ENCODE results near the gene CAPS2. TPM values are rescaled to one million over a fixed set of nuclear protein-coding genes. Genes with fewer than 3 reads are reported as not detected.

Gene CAPS2
- total RNA-seq, 1 donor from 2014 or later = 2.1 TPM

DNA sequence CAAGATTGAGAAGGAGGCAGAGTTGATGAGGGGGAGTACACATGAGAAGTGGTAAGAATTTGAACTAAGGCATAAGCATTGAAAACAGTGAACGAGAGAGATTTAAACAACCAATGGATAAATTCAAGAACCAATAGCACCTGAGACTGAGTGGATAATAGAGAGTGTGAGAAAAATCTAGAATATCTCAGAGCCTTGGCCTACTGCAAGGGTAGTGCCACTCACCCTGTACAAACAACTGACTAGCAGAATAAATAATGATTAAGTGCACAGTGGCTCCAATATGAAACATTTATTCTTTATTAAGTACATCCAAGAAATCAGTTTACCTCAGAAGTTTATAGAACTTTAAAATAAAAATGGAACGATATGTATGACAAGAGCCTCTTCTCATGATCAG, 54.4 kb downstream of the CAPS2 start:
- H3K4me3 Mint-ChIP-seq (ENCODE audit: unreplicated experiment) = no peak overlapping the region
- H3K27ac Mint-ChIP-seq (ENCODE audit: unreplicated experiment) = no peak overlapping the region
- H3K9me3 Mint-ChIP-seq (ENCODE audit: unreplicated experiment) = no peaks in the 10 kb centered on the region
- no peaks in the 10 kb centered on the region for H3K36me3 Mint-ChIP-seq (ENCODE audit: low read depth, unreplicated experiment)
- H3K27me3 Mint-ChIP-seq (ENCODE audit: unreplicated experiment) = no peaks in the 10 kb centered on the region
- DNase-seq (ENCODE audit: low spot score) = no peak
- no peak for TF ChIP-seq CTCF (IDR thresholded peaks at IDR 0.05; ENCODE audit: unreplicated experiment)
- H3K4me1 Mint-ChIP-seq (ENCODE audit: unreplicated experiment) = no peaks in the 10 kb centered on the region

DNA sequence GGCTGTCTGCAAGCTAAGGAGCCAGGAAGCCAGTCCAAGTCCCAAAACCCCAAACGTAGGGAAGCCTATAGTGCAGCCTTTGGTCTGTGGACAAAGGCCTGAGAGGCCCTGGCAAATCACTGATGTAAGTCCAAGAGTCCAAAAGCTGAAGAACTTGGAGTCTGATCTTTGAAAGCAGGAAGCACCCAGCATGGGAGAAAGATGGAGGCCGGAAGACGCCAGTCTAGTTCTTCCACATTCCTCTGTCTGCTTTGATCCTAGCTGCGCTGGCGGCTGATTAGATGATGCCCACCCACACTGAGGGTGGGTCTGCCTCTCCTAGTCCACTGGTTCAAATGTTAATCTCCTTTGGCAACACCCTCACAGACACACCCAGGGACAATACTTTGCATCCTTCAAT, 58.5 kb downstream of the CAPS2 start:
- no peak for DNase-seq (ENCODE audit: low spot score)
- no peak for TF ChIP-seq CTCF (IDR thresholded peaks at IDR 0.05; ENCODE audit: unreplicated experiment)
- Mint-ChIP-seq H3K9me3 (ENCODE audit: unreplicated experiment) (no peaks in the 10 kb centered on the region), H3K27ac (ENCODE audit: unreplicated experiment) (no peak overlapping the region), H3K4me1 (ENCODE audit: unreplicated experiment) (no peaks in the 10 kb centered on the region), H3K4me3 (ENCODE audit: unreplicated experiment) (no peak overlapping the region), H3K36me3 (ENCODE audit: low read depth, unreplicated experiment) (no peaks in the 10 kb centered on the region), H3K27me3 (ENCODE audit: unreplicated experiment) (peaks cover 1% of the 10 kb centered on the region)

GRCh38 chr12:75270157-75270556, 60.0 kb downstream of the CAPS2 start:
- no peaks in the 10 kb centered on the region for H3K4me1 Mint-ChIP-seq (ENCODE audit: unreplicated experiment)
- peaks cover 1% of the 10 kb centered on the region for H3K27me3 Mint-ChIP-seq (ENCODE audit: unreplicated experiment)
- TF ChIP-seq CTCF (IDR thresholded peaks at IDR 0.05; ENCODE audit: unreplicated experiment) = no peak
- H3K27ac Mint-ChIP-seq (ENCODE audit: unreplicated experiment) = no peak overlapping the region
- H3K9me3 Mint-ChIP-seq (ENCODE audit: unreplicated experiment) = no peaks in the 10 kb centered on the region
- H3K36me3 Mint-ChIP-seq (ENCODE audit: low read depth, unreplicated experiment) = no peaks in the 10 kb centered on the region
- no peak overlapping the region for H3K4me3 Mint-ChIP-seq (ENCODE audit: unreplicated experiment)
- no peak for DNase-seq (ENCODE audit: low spot score)

DNA sequence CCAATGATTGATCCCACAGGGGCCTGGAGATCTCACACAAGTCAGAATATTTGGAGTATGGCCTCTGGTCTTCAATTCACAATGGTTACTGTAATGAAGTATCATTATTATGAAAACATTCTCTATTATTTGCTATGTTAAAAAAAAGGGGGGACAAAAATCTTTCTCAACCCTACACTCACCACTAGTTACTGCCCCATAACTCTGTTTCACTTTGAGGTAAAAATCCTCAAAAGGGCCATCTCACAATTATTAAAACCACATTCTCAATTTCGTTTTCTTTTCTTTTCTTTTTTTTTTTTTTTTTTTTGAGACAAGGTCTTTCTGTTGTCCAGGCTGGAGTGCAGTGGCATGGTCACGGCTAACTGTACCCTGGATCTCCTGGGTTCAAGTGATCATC, 60.9 kb downstream of the CAPS2 start:
- H3K4me3 Mint-ChIP-seq (ENCODE audit: unreplicated experiment) = no peak overlapping the region
- H3K9me3 Mint-ChIP-seq (ENCODE audit: unreplicated experiment) = no peaks in the 10 kb centered on the region
- no peaks in the 10 kb centered on the region for H3K36me3 Mint-ChIP-seq (ENCODE audit: low read depth, unreplicated experiment)
- no peak for TF ChIP-seq CTCF (IDR thresholded peaks at IDR 0.05; ENCODE audit: unreplicated experiment)
- DNase-seq (ENCODE audit: low spot score) = no peak
- no peaks in the 10 kb centered on the region for H3K4me1 Mint-ChIP-seq (ENCODE audit: unreplicated experiment)
- H3K27ac Mint-ChIP-seq (ENCODE audit: unreplicated experiment) = no peak overlapping the region
- H3K27me3 Mint-ChIP-seq (ENCODE audit: unreplicated experiment) = peaks cover 1% of the 10 kb centered on the region

- Mint-ChIP-seq H3K36me3 (ENCODE audit: low read depth, unreplicated experiment) (no peaks in the 10 kb centered on the region), H3K4me3 (ENCODE audit: unreplicated experiment) (no peak overlapping the region), H3K9me3 (ENCODE audit: unreplicated experiment) (no peaks in the 10 kb centered on the region), H3K27ac (ENCODE audit: unreplicated experiment) (no peak overlapping the region), H3K4me1 (ENCODE audit: unreplicated experiment) (no peaks in the 10 kb centered on the region), H3K27me3 (ENCODE audit: unreplicated experiment) (no peaks in the 10 kb centered on the region)
- no peak for DNase-seq (ENCODE audit: low spot score)
- no peak for TF ChIP-seq CTCF (IDR thresholded peaks at IDR 0.05; ENCODE audit: unreplicated experiment)
Measured at GRCh38 chr12:75260316-75260715, 69.8 kb downstream of the CAPS2 start.

All from endothelial cell (in vitro differentiated cells).